ENCODE data around the gene SP2. TPM values are rescaled to one million over a fixed set of nuclear protein-coding genes. Genes with fewer than 3 reads are reported as not detected.

Gene SP2
- total and polyA plus RNA-seq, 12 donors, result 1.8 to 21.1 (median 10.1) TPM

- intact Hi-C loops (cut with DNase I), result no loop called here
- Histone ChIP-seq H3K4me3 (no peak overlapping the region), H3K27me3 (peaks cover 13% of the 10 kb centered on the region), H3K4me1 (replicated peaks in 1 of 2) (peaks cover 9 to 10% of the 10 kb centered on the region in 2 donors), H3K36me3 (replicated peaks in 1 of 2) (no peaks in the 10 kb centered on the region), H3K27ac (no peak overlapping the region), H3K9me3 (replicated peaks in 1 of 3) (no peaks in the 10 kb centered on the region)
- 78 to 83% (median 82%) methylated on average over 18 to 20 of the region's 20 CpGs for WGBS, 4 donors
- no peak for DNase-seq
- TF ChIP-seq POLR2A (IDR thresholded peaks at IDR 0.05), result no peak
- TF ChIP-seq, protein P1, sequence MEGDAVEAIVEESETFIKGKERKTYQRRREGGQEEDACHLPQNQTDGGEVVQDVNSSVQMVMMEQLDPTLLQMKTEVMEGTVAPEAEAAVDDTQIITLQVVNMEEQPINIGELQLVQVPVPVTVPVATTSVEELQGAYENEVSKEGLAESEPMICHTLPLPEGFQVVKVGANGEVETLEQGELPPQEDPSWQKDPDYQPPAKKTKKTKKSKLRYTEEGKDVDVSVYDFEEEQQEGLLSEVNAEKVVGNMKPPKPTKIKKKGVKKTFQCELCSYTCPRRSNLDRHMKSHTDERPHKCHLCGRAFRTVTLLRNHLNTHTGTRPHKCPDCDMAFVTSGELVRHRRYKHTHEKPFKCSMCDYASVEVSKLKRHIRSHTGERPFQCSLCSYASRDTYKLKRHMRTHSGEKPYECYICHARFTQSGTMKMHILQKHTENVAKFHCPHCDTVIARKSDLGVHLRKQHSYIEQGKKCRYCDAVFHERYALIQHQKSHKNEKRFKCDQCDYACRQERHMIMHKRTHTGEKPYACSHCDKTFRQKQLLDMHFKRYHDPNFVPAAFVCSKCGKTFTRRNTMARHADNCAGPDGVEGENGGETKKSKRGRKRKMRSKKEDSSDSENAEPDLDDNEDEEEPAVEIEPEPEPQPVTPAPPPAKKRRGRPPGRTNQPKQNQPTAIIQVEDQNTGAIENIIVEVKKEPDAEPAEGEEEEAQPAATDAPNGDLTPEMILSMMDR (IDR thresholded peaks at IDR 0.05), result no peak
Observed at GRCh38 chr17:47866941-47867340, 29.1 kb upstream of the SP2 start.

- peaks cover 2 to 3% of the 10 kb centered on the region in 2 donors for H3K4me1 ChIP-seq (replicated peaks in 1 of 2)
- peaks cover 22% of the 10 kb centered on the region for H3K27me3 ChIP-seq
- H3K27ac ChIP-seq, result no peak overlapping the region
- H3K9me3 ChIP-seq (replicated peaks in 1 of 3), result no peaks in the 10 kb centered on the region
- H3K4me3 ChIP-seq, result no peak overlapping the region
- TF ChIP-seq POLR2A (IDR thresholded peaks at IDR 0.05), result no peak
- TF ChIP-seq, protein P1 (IDR thresholded peaks at IDR 0.05), result no peak
- no peak for DNase-seq
- H3K36me3 ChIP-seq (replicated peaks in 1 of 2), result no peaks in the 10 kb centered on the region
- WGBS, 4 donors, result 81 to 96% (median 89%) methylated on average over 8 to 11 of the region's 11 CpGs
- intact Hi-C loops (cut with DNase I), result no loop called here
Observed at GRCh38 chr17:47867813-47868533, 28.1 kb upstream of the SP2 start.

- Histone ChIP-seq H3K27me3 (peaks cover 22% of the 10 kb centered on the region), H3K27ac (no peak overlapping the region), H3K9me3 (replicated peaks in 1 of 3) (no peaks in the 10 kb centered on the region), H3K4me1 (replicated peaks in 1 of 2) (no peaks in the 10 kb centered on the region), H3K4me3 (no peak overlapping the region), H3K36me3 (replicated peaks in 1 of 2) (no peaks in the 10 kb centered on the region)
- intact Hi-C loops (cut with DNase I), result no loop called here
- TF ChIP-seq, protein P1 (IDR thresholded peaks at IDR 0.05), result no peak
- no peak for TF ChIP-seq POLR2A (IDR thresholded peaks at IDR 0.05)
- WGBS, 4 donors, result 27 to 56% (median 38%) methylated on average over 2 of the region's 2 CpGs
- DNase-seq, result no peak
Observed at GRCh38 chr17:47869114-47869513, 26.9 kb upstream of the SP2 start.

GRCh38 chr17:47870056-47870455 is 26.0 kb upstream of the SP2 start:
- WGBS, 4 donors, result 32 to 52% (median 39%) methylated on average over 1 of the region's 1 CpG
- H3K36me3 ChIP-seq (replicated peaks in 1 of 2), result no peaks in the 10 kb centered on the region
- H3K9me3 ChIP-seq (replicated peaks in 1 of 3), result no peaks in the 10 kb centered on the region
- peaks cover 22% of the 10 kb centered on the region for H3K27me3 ChIP-seq
- no peak overlapping the region for H3K4me3 ChIP-seq
- intact Hi-C loops (cut with DNase I), result no loop called here
- H3K4me1 ChIP-seq (replicated peaks in 1 of 2), result no peaks in the 10 kb centered on the region
- H3K27ac ChIP-seq, result no peak overlapping the region
- DNase-seq, result no peak
- TF ChIP-seq, protein P1 (IDR thresholded peaks at IDR 0.05), result no peak
- no peak for TF ChIP-seq POLR2A (IDR thresholded peaks at IDR 0.05)
